B cell (primary cell): ENCODE results near the gene NKX1-1. TPM values are rescaled to one million over a fixed set of nuclear protein-coding genes. Genes with fewer than 3 reads are reported as not detected.

Experiments used
- ATAC-seq: fragments of 200-7000 bp; cut with Tn5 transposase; one replicate; pipeline ENCODE4 v1.10.0; 2021; ENCODE audit warnings: low read depth, mild to moderate bottlenecking, moderate number of reproducible peaks, moderate library complexity
- CTCF ChIA-PET: fragments of 350-600 bp; sonication (Branson Sonifier 250); formaldehyde crosslinking; loops from one replicate; lab custom pipeline; 2021; ENCODE audit warnings: antibody characterized with exemption, inconsistent platforms; lab: Charles Lee
- POLR2A ChIA-PET: fragments of 350-600 bp; sonication (Branson Sonifier 250); formaldehyde crosslinking; loops from one replicate; lab custom pipeline; 2021; ENCODE audit warnings: antibody characterized with exemption; lab: Charles Lee
- DNase-seq: peaks from one replicate; pipeline ENCODE4 v3.0.0; 2013
- H2AFZ ChIP-seq: 2 replicates; pipeline ENCODE4 v1.6.1; 2012; ENCODE audit warnings: mild to moderate bottlenecking, low read depth, low read length; ENCODE audit not compliant: insufficient read depth, poor library complexity, severe bottlenecking
- H3K27ac ChIP-seq, 2 donors: 1 replicate in 1 of 2; 2 replicates in 1 of 2; pipeline ENCODE4 v1.5.1; 2012 to 2013; ENCODE audit warnings: low read length in 2 of 2, mild to moderate bottlenecking in 2 of 2, moderate library complexity in 1 of 2
- H3K27me3 ChIP-seq, 4 experiments: fragments of 200-600 bp in 1 of 4; sonication (generic) in 1 of 4; replicated peaks in 1 of 4; 1 replicate in 2 of 4; 2 replicates in 2 of 4; pipeline versions ENCODE4 v1.6.1 to v1.7.0; 2013 to 2016; ENCODE audit warnings: low read length in 3 of 4, mild to moderate bottlenecking in 2 of 4, mixed read lengths in 1 of 4, moderate library complexity in 1 of 4; ENCODE audit not compliant: insufficient read depth in 4 of 4, control insufficient read depth in 3 of 4; ENCODE audit errors: control extremely low read depth in 1 of 4
- H3K36me3 ChIP-seq, 2 experiments: replicated peaks in 1 of 2; 1 replicate in 1 of 2; 2 replicates in 1 of 2; pipeline versions ENCODE4 v1.6.1 to v1.7.1; 2013; ENCODE audit warnings: low read length in 1 of 2; ENCODE audit not compliant: insufficient read depth in 2 of 2, control insufficient read depth in 1 of 2; ENCODE audit errors: control extremely low read depth in 1 of 2, extremely low read depth in 1 of 2
- H3K4me1 ChIP-seq, 2 donors: fragments of 200-600 bp in 1 of 2; sonication (generic) in 1 of 2; 1 replicate in 1 of 2; 2 replicates in 1 of 2; pipeline versions ENCODE4 v1.5.1 to v1.6.1; 2013 to 2017; ENCODE audit warnings: low read length in 2 of 2; ENCODE audit not compliant: control insufficient read depth in 2 of 2, insufficient read depth in 2 of 2
- H3K4me2 ChIP-seq: replicated peaks from 2 replicates; pipeline ENCODE3; 2012; ENCODE audit warnings: mild to moderate bottlenecking, low read depth, low read length; ENCODE audit not compliant: poor library complexity, severe bottlenecking
- H3K4me3 ChIP-seq, 5 experiments: fragments of 200-600 bp in 1 of 5; sonication (generic) in 1 of 5; 1 replicate in 3 of 5; 2 replicates in 2 of 5; pipeline versions ENCODE4 v1.5.1 to v1.7.0; 2011 to 2016; ENCODE audit warnings: low read length in 4 of 5, mild to moderate bottlenecking in 4 of 5, low read depth in 2 of 5, control low read depth in 1 of 5, moderate library complexity in 1 of 5; ENCODE audit not compliant: insufficient read depth in 1 of 5; ENCODE audit errors: control extremely low read depth in 1 of 5, extremely low read depth in 1 of 5
- H3K79me2 ChIP-seq: fragments of 200-600 bp; sonication (generic); one replicate; pipeline ENCODE4 v1.6.0; 2016; ENCODE audit warnings: low read length; ENCODE audit not compliant: control insufficient read depth, insufficient read depth
- H3K9ac ChIP-seq: fragments of 200-600 bp; sonication (generic); 2 replicates; pipeline ENCODE4 v1.6.1; 2017; ENCODE audit warnings: mild to moderate bottlenecking, low read length, moderate library complexity
- H3K9me3 ChIP-seq, 3 donors: one replicate each; pipeline versions ENCODE4 v1.6.1 to v1.7.1; 2013; ENCODE audit warnings: low read length in 2 of 3; ENCODE audit not compliant: control insufficient read depth in 2 of 3, insufficient read depth in 1 of 3; ENCODE audit errors: control extremely low read depth in 1 of 3
- H4K20me1 ChIP-seq: 2 replicates; pipeline ENCODE4 v1.6.0; 2012; ENCODE audit warnings: mild to moderate bottlenecking, low read length; ENCODE audit not compliant: insufficient read depth, control insufficient read depth, poor library complexity, severe bottlenecking
- H3K27ac Mint-ChIP-seq: one replicate; pipeline ENCODE4 v1.8.0; 2021; ENCODE audit warnings: mixed read lengths
- H3K27me3 Mint-ChIP-seq: one replicate; pipeline ENCODE4 v1.8.0; 2021; ENCODE audit warnings: mixed read lengths
- H3K4me1 Mint-ChIP-seq: one replicate; pipeline ENCODE4 v1.8.0; 2021; ENCODE audit warnings: mixed read lengths
- H3K4me3 Mint-ChIP-seq: one replicate; pipeline ENCODE4 v1.8.0; 2021; ENCODE audit warnings: mixed read lengths
- H3K9me3 Mint-ChIP-seq: one replicate; pipeline ENCODE4 v1.8.0; 2022; ENCODE audit warnings: mixed read lengths; ENCODE audit not compliant: insufficient read depth
- CTCF ChIP-seq: fragments of 200-600 bp; IDR thresholded peaks from one replicate; pipeline ENCODE4 v1.8.0; 2022; ENCODE audit warnings: antibody characterized with exemption, mild to moderate bottlenecking
- EZH2 ChIP-seq: IDR thresholded peaks from 2 replicates; pipeline ENCODE4 v1.6.1; 2012; ENCODE audit warnings: borderline replicate concordance, low read depth, mild to moderate bottlenecking, moderate library complexity, low read length; ENCODE audit not compliant: insufficient read depth, poor library complexity, severe bottlenecking
- WGBS: methylation state at CpG from one replicate; pipeline ENCODE4 v1.1.5; 2013; ENCODE audit warnings: missing lambda C conversion rate; ENCODE audit not compliant: insufficient coverage; 5-methylcytosine and 5-hydroxymethylcytosine counted together
- intact Hi-C: fragments of 100-400 bp; cut with micrococcal nuclease; formaldehyde crosslinking; loops from one replicate; pipeline ENCODE4 v1.10.0; 2022
- polyA plus RNA-seq: library from polyadenylated mRNA; depleted of rRNA; stranded (reverse); fragments of >200 nt; gene quantifications from 2 replicates; pipeline ENCODE4 v1.2.3, GENCODE V29; 2012
- total RNA-seq, 2 donors: library from RNA; stranded (reverse); fragments of 120-200 nt in 1 of 2; gene quantifications; 1 replicate in 1 of 2; 2 replicates in 1 of 2; pipeline versions ENCODE4 v1.2.3 to v1.2.4, GENCODE V29; 2013 to 2022

NKX1-1 gene
- total and polyA plus RNA-seq, 2 donors (not counting 1 experiment from before 2014, with no cell fraction given), result not detected

- Histone ChIP-seq H3K4me2 (no peak overlapping the region), H3K27ac (no peak overlapping the region), H3K9me3 (peaks cover 0 to 63% (median 0%) of the 10 kb centered on the region in 3 donors), H3K79me2 (no peaks in the 10 kb centered on the region), H3K27me3 (peaks cover 0 to 71% (median 26%) of the 10 kb centered on the region in 4 experiments), H3K4me3 (no peak overlapping the region), H2AFZ (no peak overlapping the region), H3K9ac (no peak overlapping the region), H3K36me3 (no peaks in the 10 kb centered on the region), H3K4me1 (peaks cover 0 to 6% of the 10 kb centered on the region in 2 donors), H4K20me1 (no peaks in the 10 kb centered on the region)
- Mint-ChIP-seq H3K27me3 (peaks cover 37% of the 10 kb centered on the region), H3K27ac (no peak overlapping the region), H3K4me1 (peaks cover 4% of the 10 kb centered on the region), H3K9me3 (no peaks in the 10 kb centered on the region), H3K4me3 (no peak overlapping the region)
- TF ChIP-seq EZH2 (no peak), CTCF (no peak)
- DNase-seq (no peak), ATAC-seq (no peak)
- intact Hi-C loops, result no loop called here
- WGBS, result 74% methylated on average over 13 of the region's 15 CpGs
- CTCF ChIA-PET, result no interaction called here
- POLR2A ChIA-PET, result no interaction called here
Measured at GRCh38 chr4:1412376-1413203, 6.3 kb upstream of the NKX1-1 start.
